Activated T-cell treated with anti-CD3 and anti-CD28 coated beads, Interleukin-2, amount 50 U/mL, for 72 hours (primary cell): Measurements from ENCODE around the gene STX12. TPM values are rescaled to one million over a fixed set of nuclear protein-coding genes. Genes with fewer than 3 reads are reported as not detected.
"Not testable (repeated sequence)": the region's sequence is repeated elsewhere in the genome, so short reads cannot be mapped to it uniquely, and the experiment has no call there.

ENCODE experiments used
- ATAC-seq, 2 donors: fragments of 150-1000 bp; cut with Tn5 transposase; replicated peaks in 1 of 2; 2 replicates each; pipeline ENCODE4 v1.10.0; 2021; ENCODE audit warnings: moderate library complexity in 2 of 2, mild to moderate bottlenecking in 1 of 2
- DNase-seq, 2 donors: peaks; one replicate each; pipeline ENCODE4 v3.0.0; 2021 to 2022; ENCODE audit warnings: mixed read lengths in 1 of 2
- H3K27ac Mint-ChIP-seq: one replicate; pipeline ENCODE4 v1.8.0; 2022; ENCODE audit warnings: mild to moderate bottlenecking, moderate library complexity, mixed read lengths
- H3K27me3 Mint-ChIP-seq: one replicate; pipeline ENCODE4 v1.8.0; 2022; ENCODE audit warnings: low read depth, mixed read lengths
- H3K36me3 Mint-ChIP-seq, 2 donors: one replicate each; pipeline ENCODE4 v1.8.0; 2022; ENCODE audit warnings: mixed read lengths in 2 of 2, mild to moderate bottlenecking in 1 of 2; ENCODE audit not compliant: insufficient read depth in 2 of 2
- H3K4me1 Mint-ChIP-seq: one replicate; pipeline ENCODE4 v1.8.0; 2022; ENCODE audit warnings: low read depth, mixed read lengths
- H3K4me3 Mint-ChIP-seq, 2 donors: one replicate each; pipeline ENCODE4 v1.8.0; 2022; ENCODE audit warnings: mild to moderate bottlenecking in 2 of 2, mixed read lengths in 2 of 2, moderate library complexity in 2 of 2
- H3K9me3 Mint-ChIP-seq, 2 donors: one replicate each; pipeline ENCODE4 v1.8.0; 2022; ENCODE audit warnings: mixed read lengths in 2 of 2
- total RNA-seq, 2 donors: library from RNA; stranded (reverse); gene quantifications; one replicate each; pipeline ENCODE4 v1.2.3, GENCODE V29; 2022

STX12 gene
- total RNA-seq, 2 donors from 2014 or later: 24.7 to 25.0 TPM

GRCh38 chr1:27821761-27822315 lies 48.8 kb downstream of the STX12 start:
- H3K4me1 Mint-ChIP-seq: no peaks in the 10 kb centered on the region
- peaks cover 0 to 9% of the 10 kb centered on the region in 2 donors for H3K36me3 Mint-ChIP-seq
- DNase-seq (no peak), ATAC-seq (no peak)
- H3K27ac Mint-ChIP-seq: no peak overlapping the region
- no peak overlapping the region for H3K4me3 Mint-ChIP-seq
- H3K27me3 Mint-ChIP-seq: no peaks in the 10 kb centered on the region
- no peaks in the 10 kb centered on the region for H3K9me3 Mint-ChIP-seq

- DNase-seq (no peak), ATAC-seq (no peak)
- Mint-ChIP-seq H3K27ac (no peak overlapping the region), H3K4me1 (no peaks in the 10 kb centered on the region), H3K27me3 (no peaks in the 10 kb centered on the region), H3K9me3 (no peaks in the 10 kb centered on the region), H3K36me3 (peaks cover 0 to 4% of the 10 kb centered on the region in 2 donors), H3K4me3 (no peak overlapping the region)
Observed at GRCh38 chr1:27823784-27824183, 50.8 kb downstream of the STX12 start.

GRCh38 chr1:27824411-27824810 lies 51.4 kb downstream of the STX12 start:
- Mint-ChIP-seq H3K4me1 (no peaks in the 10 kb centered on the region), H3K27me3 (no peaks in the 10 kb centered on the region), H3K36me3 (peaks cover 0 to 2% of the 10 kb centered on the region in 2 donors), H3K9me3 (no peaks in the 10 kb centered on the region), H3K27ac (no peak overlapping the region), H3K4me3 (no peak overlapping the region)
- ATAC-seq (no peak), DNase-seq (no peak)

GRCh38 chr1:27829339-27829960 lies 56.4 kb downstream of the STX12 start:
- peaks cover 27% of the 10 kb centered on the region for H3K4me1 Mint-ChIP-seq
- H3K36me3 Mint-ChIP-seq, DNase-seq, H3K9me3 Mint-ChIP-seq, H3K27me3 Mint-ChIP-seq, ATAC-seq: not testable (repeated sequence)
- H3K4me3 Mint-ChIP-seq: peak overlapping the region; percentile 98
- peak overlapping the region; percentile 97 for H3K27ac Mint-ChIP-seq

- Mint-ChIP-seq H3K4me1 (peaks cover 37% of the 10 kb centered on the region), H3K27me3 (no peaks in the 10 kb centered on the region), H3K9me3 (no peaks in the 10 kb centered on the region), H3K27ac (peak within 1 kb of the TSS; percentile 97), H3K36me3 (peaks cover 3% of the 10 kb centered on the region in 2 donors), H3K4me3 (peak within 1 kb of the TSS; percentile 98)
- DNase-seq (peak; percentile 92), ATAC-seq (peak; percentile 99)
Observed at GRCh38 chr1:27830621-27831440, 57.8 kb downstream of the STX12 start, which contains the start of gene PPP1R8. Gene PPP1R8, plus strand, starts transcription at chr1:27830782. Its CDS starts 54 bp downstream, at chr1:27830836.

GRCh38 chr1:27831568-27832410 lies 58.8 kb downstream of the STX12 start:
- peaks cover 40% of the 10 kb centered on the region for H3K4me1 Mint-ChIP-seq
- H3K27me3 Mint-ChIP-seq: no peaks in the 10 kb centered on the region
- ATAC-seq: no peak
- H3K4me3 Mint-ChIP-seq: peak overlapping the region; percentile 98
- no peak for DNase-seq
- peaks cover 3 to 6% of the 10 kb centered on the region in 2 donors for H3K36me3 Mint-ChIP-seq
- H3K27ac Mint-ChIP-seq: peak overlapping the region; percentile 97
- no peaks in the 10 kb centered on the region for H3K9me3 Mint-ChIP-seq

GRCh38 chr1:27832762-27833161 lies 59.7 kb downstream of the STX12 start:
- Mint-ChIP-seq H3K36me3 (peaks cover 3 to 10% of the 10 kb centered on the region in 2 donors), H3K9me3 (no peaks in the 10 kb centered on the region), H3K4me3 (peak overlapping the region; percentile 2 to 98), H3K27me3 (no peaks in the 10 kb centered on the region), H3K27ac (no peak overlapping the region), H3K4me1 (peaks cover 40% of the 10 kb centered on the region)
- ATAC-seq: no peak
- DNase-seq: no peak

- no peaks in the 10 kb centered on the region for H3K9me3 Mint-ChIP-seq
- H3K36me3 Mint-ChIP-seq: peaks cover 3 to 10% of the 10 kb centered on the region in 2 donors
- H3K27ac Mint-ChIP-seq: no peak overlapping the region
- ATAC-seq (no peak), DNase-seq (no peak)
- H3K4me1 Mint-ChIP-seq: peaks cover 40% of the 10 kb centered on the region
- no peak overlapping the region for H3K4me3 Mint-ChIP-seq
- no peaks in the 10 kb centered on the region for H3K27me3 Mint-ChIP-seq
Observed at GRCh38 chr1:27833470-27833869, 60.5 kb downstream of the STX12 start.

- ATAC-seq (no peak), DNase-seq (no peak)
- H3K4me3 Mint-ChIP-seq: no peak overlapping the region
- H3K36me3 Mint-ChIP-seq: peaks cover 3 to 14% of the 10 kb centered on the region in 2 donors
- H3K27ac Mint-ChIP-seq: peak overlapping the region; percentile 77
- H3K9me3 Mint-ChIP-seq: no peaks in the 10 kb centered on the region
- peaks cover 40% of the 10 kb centered on the region for H3K4me1 Mint-ChIP-seq
- no peaks in the 10 kb centered on the region for H3K27me3 Mint-ChIP-seq
Observed at GRCh38 chr1:27835046-27835445, 62.0 kb downstream of the STX12 start.

GRCh38 chr1:27835501-27835900 lies 62.5 kb downstream of the STX12 start:
- H3K36me3 Mint-ChIP-seq: peaks cover 3 to 14% of the 10 kb centered on the region in 2 donors
- H3K4me1 Mint-ChIP-seq: peaks cover 40% of the 10 kb centered on the region
- DNase-seq (no peak), ATAC-seq (no peak)
- H3K27ac Mint-ChIP-seq: peak overlapping the region; percentile 77
- H3K4me3 Mint-ChIP-seq: no peak overlapping the region
- H3K27me3 Mint-ChIP-seq: no peaks in the 10 kb centered on the region
- no peaks in the 10 kb centered on the region for H3K9me3 Mint-ChIP-seq

- H3K36me3 Mint-ChIP-seq: peaks cover 5 to 21% of the 10 kb centered on the region in 2 donors
- H3K27me3 Mint-ChIP-seq: no peaks in the 10 kb centered on the region
- H3K4me1 Mint-ChIP-seq: no peaks in the 10 kb centered on the region
- ATAC-seq: no peak
- no peaks in the 10 kb centered on the region for H3K9me3 Mint-ChIP-seq
- H3K27ac Mint-ChIP-seq: no peak overlapping the region
- no peak for DNase-seq
- H3K4me3 Mint-ChIP-seq: no peak overlapping the region
Observed at GRCh38 chr1:27849951-27850350, 76.9 kb downstream of the STX12 start.

- peaks cover 12% of the 10 kb centered on the region for H3K4me1 Mint-ChIP-seq
- ATAC-seq: no peak
- H3K27ac Mint-ChIP-seq: no peak overlapping the region
Observed at GRCh38 chr1:27855085-27855484, 82.1 kb downstream of the STX12 start.

More at GRCh38 chr1:27855085-27855484, 82.1 kb downstream of the STX12 start:
- Mint-ChIP-seq H3K36me3 (peaks cover 3 to 6% of the 10 kb centered on the region in 2 donors), H3K4me3 (no peak overlapping the region), H3K27me3 (no peaks in the 10 kb centered on the region), H3K9me3 (no peaks in the 10 kb centered on the region)
- DNase-seq: no peak
